ENCODE data around the gene CLNK.

CLNK gene

DNA sequence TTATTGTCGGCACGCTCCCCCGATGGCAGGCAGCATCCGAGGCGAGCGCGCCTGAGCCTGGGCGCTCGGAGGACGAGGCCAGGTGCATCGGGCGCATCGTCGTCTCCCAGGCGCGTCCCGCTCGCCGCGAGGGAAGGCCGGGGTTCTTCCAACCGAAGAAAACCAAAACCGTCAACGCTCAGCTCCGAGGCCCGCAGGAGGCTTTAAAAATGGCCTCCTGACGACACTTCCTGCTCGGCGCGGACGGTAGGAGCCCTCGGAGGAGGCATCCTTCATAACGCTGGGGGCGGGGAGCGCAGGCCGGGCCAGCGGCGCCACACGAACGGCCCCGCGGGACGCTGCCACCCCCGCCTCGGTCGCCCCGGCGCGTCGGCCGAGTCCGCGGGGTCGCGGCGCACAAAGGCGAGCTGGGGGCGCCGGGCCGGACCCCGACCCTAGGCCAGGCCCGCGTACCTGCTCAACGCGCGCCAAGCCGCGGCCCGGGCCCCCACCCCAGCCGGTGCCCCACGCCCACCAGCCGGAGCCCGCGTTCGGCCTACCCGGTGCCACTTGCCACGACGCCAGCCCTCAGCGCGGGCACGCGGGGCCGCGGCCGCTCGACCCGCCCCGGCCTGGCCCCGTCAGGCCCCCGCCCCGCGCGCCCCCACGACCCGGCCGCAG lies 227.8 kb downstream of the CLNK start:
- peak; percentile 59 for DNase-seq (ENCODE audit: low read depth)

DNA sequence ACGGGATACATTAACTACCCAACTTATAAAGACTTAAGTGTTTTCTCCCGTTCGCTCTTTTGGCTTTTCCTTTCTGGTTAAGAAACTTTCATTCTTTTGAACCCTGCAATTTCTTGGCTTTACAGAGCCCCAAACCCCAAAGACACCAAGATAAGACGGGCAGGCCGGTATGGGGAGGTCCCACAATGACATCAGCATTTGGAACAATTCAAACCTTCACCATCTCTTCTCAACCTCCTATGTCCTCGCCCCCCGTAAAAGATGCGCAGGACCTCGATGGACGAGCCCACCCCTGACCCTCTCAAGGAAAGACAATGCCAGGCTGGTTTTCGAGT lies 228.3 kb downstream of the CLNK start:
- no peak for DNase-seq (ENCODE audit: low read depth)

DNA sequence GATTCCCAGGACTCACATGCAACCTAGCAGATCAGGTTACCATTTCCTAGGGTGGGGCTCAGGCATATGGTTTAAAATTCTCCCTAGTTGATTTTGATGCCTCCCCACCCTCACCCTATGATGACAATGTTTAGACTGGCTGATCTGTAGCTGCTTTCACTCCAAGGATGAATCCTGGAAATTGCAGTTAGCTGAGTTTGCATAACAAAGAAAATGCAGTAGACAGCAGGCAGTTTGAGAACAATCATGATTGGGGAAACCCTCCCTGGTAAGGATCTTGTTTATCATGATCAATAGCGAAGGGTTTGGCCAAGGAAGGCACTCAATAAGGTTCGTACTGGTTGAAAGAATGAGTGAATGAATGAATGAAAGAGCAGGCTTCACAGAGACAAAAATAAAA lies 229.4 kb downstream of the CLNK start:
- no peak for DNase-seq (ENCODE audit: low read depth)

DNA sequence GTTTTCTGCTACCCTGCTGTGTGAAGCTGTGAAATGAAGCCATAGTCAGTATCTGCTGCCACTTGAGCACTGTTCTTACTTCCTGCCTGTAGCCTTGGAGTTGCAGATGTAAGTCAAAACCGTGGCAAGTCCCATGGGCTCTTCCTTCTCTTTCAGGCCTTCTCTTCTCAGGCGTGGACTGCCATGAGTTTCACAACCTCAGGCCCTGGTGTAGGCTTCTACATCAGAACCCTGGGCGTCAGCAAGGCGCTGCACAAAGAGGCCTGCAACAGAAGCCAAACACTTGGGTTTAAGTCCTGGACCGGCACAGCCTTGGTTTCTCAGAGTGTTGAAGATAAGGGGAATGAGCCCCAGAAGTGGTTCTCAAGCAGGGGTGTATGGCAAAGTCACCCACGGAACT lies 229.8 kb downstream of the CLNK start:
- DNase-seq (ENCODE audit: low read depth), result no peak

DNA sequence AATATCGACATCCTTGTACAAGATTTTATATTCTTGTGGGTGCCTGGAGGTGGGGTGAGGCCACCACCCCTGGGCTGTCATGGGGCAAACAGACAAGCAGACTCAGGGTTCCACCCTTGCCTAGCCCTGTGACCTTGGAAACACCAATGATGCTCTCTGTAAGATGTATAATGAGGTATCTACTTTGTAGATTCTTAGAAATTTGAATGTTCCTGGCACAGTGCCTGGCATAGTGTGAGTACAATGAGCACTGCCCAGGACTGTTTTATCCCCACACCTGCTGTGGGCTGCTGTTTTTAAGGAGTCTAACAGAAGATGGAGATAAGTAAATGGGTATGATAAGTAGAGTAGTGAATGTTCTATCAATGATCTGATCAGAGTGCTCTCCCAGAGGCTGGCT lies 230.4 kb downstream of the CLNK start:
- no peak for DNase-seq (ENCODE audit: low read depth)

DNA sequence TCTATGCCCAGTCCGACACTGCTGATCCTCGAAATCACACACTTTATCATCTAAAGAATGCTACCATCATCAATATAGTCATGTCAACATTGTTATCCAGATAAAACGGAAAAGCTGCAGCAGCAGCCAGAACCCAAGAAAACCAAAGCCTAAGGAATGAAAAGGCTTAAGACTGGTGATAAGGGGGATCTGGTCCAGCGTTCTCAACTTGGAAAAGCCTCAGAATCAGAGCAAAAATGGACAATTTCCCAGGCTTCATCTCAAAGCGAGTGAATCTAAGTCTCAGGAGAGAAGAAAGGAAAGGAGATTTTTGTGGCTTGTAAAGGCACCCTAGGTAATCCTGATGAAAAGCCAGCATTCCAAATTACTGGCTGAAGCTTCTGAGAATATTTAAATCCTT lies 235.6 kb downstream of the CLNK start:
- DNase-seq (ENCODE audit: low read depth), result peak; percentile 34

DNA sequence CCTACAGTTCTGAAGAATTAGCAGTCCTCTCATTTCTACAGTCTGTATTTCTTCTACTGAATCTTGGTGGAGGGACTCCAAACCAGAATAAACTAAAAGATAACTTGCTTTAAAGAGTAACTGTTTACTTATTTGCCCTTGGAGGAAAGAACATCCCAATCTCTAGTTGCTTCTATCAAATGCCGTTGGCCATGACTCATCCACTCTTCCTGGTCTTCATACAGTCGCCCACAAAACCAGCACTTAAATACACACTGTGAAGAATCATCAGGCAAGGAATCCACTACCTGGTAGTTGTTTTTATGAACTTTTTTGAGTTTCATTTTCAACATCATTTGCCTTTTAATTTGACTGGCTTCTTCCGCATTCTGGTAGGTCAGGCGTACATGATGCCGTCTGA lies 241.6 kb downstream of the CLNK start:
- DNase-seq (ENCODE audit: low read depth), result peak; percentile 43

DNA sequence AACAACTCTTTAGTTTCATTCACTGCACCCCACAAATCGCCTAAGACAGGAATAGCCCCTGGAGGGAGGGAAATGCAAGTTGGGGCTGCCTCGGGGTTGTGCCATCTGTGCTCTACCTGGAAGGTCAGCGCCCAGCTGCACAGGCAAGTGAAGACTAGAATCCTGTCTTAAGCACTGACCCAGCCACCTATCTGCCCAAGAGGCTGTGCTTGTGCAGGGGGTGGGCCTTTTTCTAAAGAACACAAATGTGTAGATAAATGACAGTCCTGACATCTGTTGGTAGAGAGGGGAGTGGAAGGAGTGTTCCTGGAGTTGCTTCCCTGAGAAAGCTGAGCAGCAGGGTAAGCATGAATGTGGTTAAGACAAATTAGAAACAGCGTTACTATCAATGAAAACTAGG lies 243.1 kb downstream of the CLNK start:
- no peak for DNase-seq (ENCODE audit: low read depth)

DNA sequence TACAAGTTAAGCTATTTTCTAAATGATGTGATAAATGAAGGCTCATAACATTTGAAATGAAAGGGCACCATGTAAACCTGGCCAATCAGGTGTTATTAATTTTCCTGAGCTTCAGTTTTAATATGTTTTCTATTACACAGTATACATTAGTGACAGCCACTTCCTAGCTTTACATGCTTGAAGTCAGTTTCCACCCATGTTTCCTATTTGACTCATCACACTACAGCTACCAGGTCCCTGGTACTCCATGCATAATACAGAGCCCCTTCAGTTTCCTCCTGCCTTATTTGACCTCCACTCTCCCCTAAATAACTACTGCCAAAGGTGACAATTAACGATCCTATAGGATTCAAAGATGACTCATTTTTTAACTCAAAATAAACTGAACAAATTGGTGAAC lies 245.6 kb downstream of the CLNK start:
- no peak for DNase-seq (ENCODE audit: low read depth)

DNA sequence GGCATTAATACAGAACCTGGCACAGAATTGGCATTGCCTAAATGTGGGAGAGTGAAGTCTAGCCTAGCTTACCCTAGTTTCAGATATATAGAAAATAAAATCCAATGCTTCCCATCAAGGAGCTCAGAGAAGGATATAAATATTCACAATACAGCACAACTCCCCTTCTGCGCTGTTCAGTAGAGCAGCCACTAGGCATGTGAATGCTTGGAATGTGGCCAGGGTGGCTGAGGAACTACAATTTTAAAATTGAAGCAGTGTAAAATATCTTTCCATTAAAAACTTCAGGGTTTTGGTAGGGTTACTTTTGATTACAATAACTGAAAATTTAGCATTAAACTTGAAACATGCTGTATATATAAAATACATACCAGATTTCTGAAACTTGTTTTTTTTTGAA lies 246.8 kb downstream of the CLNK start:
- no peak for DNase-seq (ENCODE audit: low read depth)
